Gastrocnemius medialis (tissue), 4 donors: ENCODE measurements around the gene HADHB. TPM values are rescaled to one million over a fixed set of nuclear protein-coding genes. Genes with fewer than 3 reads are reported as not detected.

ENCODE experiments used
- ATAC-seq, 2 donors: fragments of 150-250 bp; one replicate each; pipeline ENCODE4 v1.9.1; 2016
- DNase-seq, 2 donors: peaks; one replicate each; pipeline ENCODE4 v3.0.0-alpha.2; 2019
- H3K27ac ChIP-seq, 4 donors: fragments of 200-600 bp; sonication (generic); 1 replicate in 1 of 4; 2 replicates in 3 of 4; pipeline ENCODE4 v1.5.1; 2016 to 2018; ENCODE audit warnings: mild to moderate bottlenecking in 2 of 4, moderate library complexity in 1 of 4
- H3K27me3 ChIP-seq, 3 donors: fragments of 200-600 bp; sonication (generic) in 2 of 3; 1 replicate in 1 of 3; 2 replicates in 2 of 3; pipeline versions ENCODE4 v1.5.1 to v1.6.0; 2016 to 2019; ENCODE audit warnings: mild to moderate bottlenecking in 1 of 3, moderate library complexity in 1 of 3
- H3K36me3 ChIP-seq, 2 donors: fragments of 200-600 bp; sonication (generic) in 1 of 2; one replicate each; pipeline ENCODE4 v1.5.1; 2017 to 2018
- H3K4me1 ChIP-seq, 2 donors: fragments of 200-600 bp; sonication (generic) in 1 of 2; one replicate each; pipeline ENCODE4 v1.5.1; 2016 to 2017; ENCODE audit warnings: mild to moderate bottlenecking in 2 of 2
- H3K4me3 ChIP-seq, 4 donors: fragments of 200-600 bp; sonication (generic) in 3 of 4; 1 replicate in 1 of 4; 2 replicates in 3 of 4; pipeline ENCODE4 v1.5.1; 2016 to 2019; ENCODE audit warnings: mild to moderate bottlenecking in 2 of 4
- H3K9me3 ChIP-seq, 3 donors: fragments of 200-600 bp; sonication (generic) in 2 of 3; 1 replicate in 1 of 3; 2 replicates in 2 of 3; pipeline ENCODE4 v1.5.1; 2016 to 2019
- CTCF ChIP-seq, 5 experiments: fragments of 450-650 bp in 3 of 5; fragments of 200-600 bp in 2 of 5; sonication (generic) in 2 of 5; IDR thresholded peaks in 4 of 5; conservative IDR thresholded peaks in 1 of 5; 1 replicate in 4 of 5; 2 replicates in 1 of 5; pipeline ENCODE4 v1.5.1; 2016 to 2019; ENCODE audit warnings: antibody characterized with exemption in 5 of 5, mild to moderate bottlenecking in 3 of 5, moderate library complexity in 3 of 5
- POLR2A ChIP-seq, 2 donors: fragments of 450-650 bp; IDR thresholded peaks; one replicate each; pipeline ENCODE4 v1.6.1; 2017; ENCODE audit warnings: antibody characterized with exemption in 2 of 2, mild to moderate bottlenecking in 2 of 2, moderate library complexity in 2 of 2
- in situ Hi-C, 4 donors: fragments of 200-750 bp; cut with MboI; loops; one replicate each; pipeline versions ENCODE4 v1.15.0 to v1.8.0; 2017; ENCODE audit warnings: low sequenced_read_pairs in 4 of 4
- intact Hi-C: fragments of 100-400 bp; cut with DNase I; formaldehyde crosslinking; loops from one replicate; pipeline ENCODE4 v1.15.1; 2023; ENCODE audit warnings: low total_unique reads
- total RNA-seq, 4 donors: library from RNA; depleted of rRNA; stranded (reverse); fragments of >200 nt; gene quantifications; one replicate each; pipeline versions ENCODE4 v1.1.0 to v1.2.3, GENCODE V29; 2016

The HADHB gene
- total RNA-seq, 4 donors from 2014 or later: 719 to 936 (median 781) TPM

- Histone ChIP-seq H3K4me3 (no peak overlapping the region), H3K4me1 (no peaks in the 10 kb centered on the region), H3K27ac (no peak overlapping the region), H3K9me3 (no peaks in the 10 kb centered on the region), H3K27me3 (no peaks in the 10 kb centered on the region), H3K36me3 (peaks cover 9 to 98% of the 10 kb centered on the region in 2 donors)
- intact Hi-C loops (no loop called here), in situ Hi-C loops (no loop called here)
- DNase-seq: no peak
- TF ChIP-seq CTCF (IDR thresholded peaks at IDR 0.05 in 4 of 5, conservative IDR thresholded peaks at IDR 0.05 in 1 of 5): no peak
- no peak for ATAC-seq
Observed at GRCh38 chr2:26283606-26284005, 38.9 kb downstream of the HADHB start.

GRCh38 chr2:26284132-26284531 lies 39.4 kb downstream of the HADHB start:
- no peaks in the 10 kb centered on the region for H3K4me1 ChIP-seq
- intact Hi-C loops: no loop called here
- H3K9me3 ChIP-seq: no peaks in the 10 kb centered on the region
- in situ Hi-C loops: no loop called here
- no peak for ATAC-seq
- peaks cover 9 to 96% of the 10 kb centered on the region in 2 donors for H3K36me3 ChIP-seq
- no peaks in the 10 kb centered on the region for H3K27me3 ChIP-seq
- H3K4me3 ChIP-seq: no peak overlapping the region
- DNase-seq: no peak
- H3K27ac ChIP-seq: no peak overlapping the region
- TF ChIP-seq POLR2A (IDR thresholded peaks at IDR 0.05): no peak
- TF ChIP-seq CTCF (IDR thresholded peaks at IDR 0.05 in 4 of 5, conservative IDR thresholded peaks at IDR 0.05 in 1 of 5): no peak

GRCh38 chr2:26285931-26286330 lies 41.2 kb downstream of the HADHB start:
- H3K9me3 ChIP-seq: no peaks in the 10 kb centered on the region
- no peaks in the 10 kb centered on the region for H3K27me3 ChIP-seq
- intact Hi-C loops: no loop called here
- no peak overlapping the region for H3K27ac ChIP-seq
- H3K4me1 ChIP-seq: no peaks in the 10 kb centered on the region
- no peak for DNase-seq
- in situ Hi-C loops: no loop called here
- ATAC-seq: no peak
- H3K4me3 ChIP-seq: no peak overlapping the region
- peaks cover 9 to 98% of the 10 kb centered on the region in 2 donors for H3K36me3 ChIP-seq
- TF ChIP-seq POLR2A (IDR thresholded peaks at IDR 0.05) (no peak), CTCF (IDR thresholded peaks at IDR 0.05 in 4 of 5, conservative IDR thresholded peaks at IDR 0.05 in 1 of 5) (no peak)

GRCh38 chr2:26290001-26290400 lies 45.3 kb downstream of the HADHB start:
- in situ Hi-C loops: no loop called here
- no peak overlapping the region for H3K4me3 ChIP-seq
- no peak for DNase-seq
- no peak for ATAC-seq
- intact Hi-C loops: no loop called here
- TF ChIP-seq POLR2A (IDR thresholded peaks at IDR 0.05) (no peak), CTCF (IDR thresholded peaks at IDR 0.05 in 4 of 5, conservative IDR thresholded peaks at IDR 0.05 in 1 of 5) (no peak)
- no peaks in the 10 kb centered on the region for H3K4me1 ChIP-seq
- H3K27me3 ChIP-seq: no peaks in the 10 kb centered on the region
- no peak overlapping the region for H3K27ac ChIP-seq
- peaks cover 0 to 58% of the 10 kb centered on the region in 2 donors for H3K36me3 ChIP-seq
- H3K9me3 ChIP-seq: no peaks in the 10 kb centered on the region

- Histone ChIP-seq H3K4me3 (no peak overlapping the region), H3K36me3 (peaks cover 0 to 32% of the 10 kb centered on the region in 2 donors), H3K4me1 (no peaks in the 10 kb centered on the region), H3K27me3 (no peaks in the 10 kb centered on the region), H3K27ac (no peak overlapping the region), H3K9me3 (no peaks in the 10 kb centered on the region)
- intact Hi-C loops (no loop called here), in situ Hi-C loops (no loop called here)
- DNase-seq: no peak
- no peak for ATAC-seq
- TF ChIP-seq CTCF (IDR thresholded peaks at IDR 0.05 in 4 of 5, conservative IDR thresholded peaks at IDR 0.05 in 1 of 5): no peak
- no peak for TF ChIP-seq POLR2A (IDR thresholded peaks at IDR 0.05)
Observed at GRCh38 chr2:26292646-26293045, 47.9 kb downstream of the HADHB start.
